Tibial nerve (tissue), 4 donors: ENCODE results near the gene HMGCL. TPM values are rescaled to one million over a fixed set of nuclear protein-coding genes. Genes with fewer than 3 reads are reported as not detected.

Experiments
- DNase-seq, 2 donors: peaks; one replicate each; pipeline ENCODE4 v3.0.0-alpha.2; 2019; ENCODE audit warnings: low spot score in 2 of 2
- H3K27ac ChIP-seq, 4 donors: fragments of 200-600 bp; sonication (generic) in 3 of 4; one replicate each; pipeline ENCODE4 v1.5.1; 2017 to 2019; ENCODE audit warnings: mild to moderate bottlenecking in 1 of 4
- H3K27me3 ChIP-seq, 2 donors: fragments of 200-600 bp; sonication (generic) in 1 of 2; one replicate each; pipeline versions ENCODE4 v1.5.1 to v1.6.0; 2017 to 2019
- H3K36me3 ChIP-seq, 3 donors: fragments of 200-600 bp; sonication (generic); one replicate each; pipeline ENCODE4 v1.5.1; 2018 to 2019
- H3K4me1 ChIP-seq, 4 donors: fragments of 200-600 bp; sonication (generic) in 3 of 4; one replicate each; pipeline ENCODE4 v1.5.1; 2017 to 2019
- H3K4me3 ChIP-seq, 4 donors: fragments of 200-600 bp; sonication (generic) in 3 of 4; one replicate each; pipeline ENCODE4 v1.5.1; 2017 to 2019; ENCODE audit warnings: mild to moderate bottlenecking in 1 of 4, moderate library complexity in 1 of 4
- H3K9me3 ChIP-seq, 4 donors: fragments of 200-600 bp; sonication (generic) in 3 of 4; one replicate each; pipeline ENCODE4 v1.5.1; 2017 to 2019
- EP300 ChIP-seq, 2 donors: sonication (generic); formaldehyde crosslinking; IDR thresholded peaks; one replicate each; pipeline ENCODE4 v1.6.1; 2017; ENCODE audit warnings: antibody characterized with exemption in 2 of 2, mild to moderate bottlenecking in 1 of 2
- POLR2A ChIP-seq, 2 donors: fragments of 450-650 bp; IDR thresholded peaks; one replicate each; pipeline ENCODE4 v1.6.1; 2017; ENCODE audit warnings: antibody characterized with exemption in 2 of 2, mild to moderate bottlenecking in 2 of 2, moderate library complexity in 2 of 2
- WGBS, 2 donors: methylation state at CpG; one replicate each; pipeline ENCODE4 v1.1.5; 2018; 5-methylcytosine and 5-hydroxymethylcytosine counted together
- total RNA-seq, 4 donors: library from RNA; depleted of rRNA; stranded (reverse); fragments of >200 nt; gene quantifications; one replicate each; pipeline ENCODE4 v1.1.0, GENCODE V29; 2016
- TF ChIP-seq, protein P1 (sequence below), 5 experiments: fragments of 200-600 bp in 3 of 5; fragments of 450-650 bp in 2 of 5; sonication (generic) in 3 of 5; IDR thresholded peaks; one replicate each; pipeline ENCODE4 v1.5.1; 2016 to 2019; ENCODE audit warnings: antibody characterized with exemption in 5 of 5, mild to moderate bottlenecking in 3 of 5, moderate library complexity in 2 of 5

Gene HMGCL
- total RNA-seq, 4 donors from 2014 or later = 38.7 to 53.3 (median 44.3) TPM

DNA sequence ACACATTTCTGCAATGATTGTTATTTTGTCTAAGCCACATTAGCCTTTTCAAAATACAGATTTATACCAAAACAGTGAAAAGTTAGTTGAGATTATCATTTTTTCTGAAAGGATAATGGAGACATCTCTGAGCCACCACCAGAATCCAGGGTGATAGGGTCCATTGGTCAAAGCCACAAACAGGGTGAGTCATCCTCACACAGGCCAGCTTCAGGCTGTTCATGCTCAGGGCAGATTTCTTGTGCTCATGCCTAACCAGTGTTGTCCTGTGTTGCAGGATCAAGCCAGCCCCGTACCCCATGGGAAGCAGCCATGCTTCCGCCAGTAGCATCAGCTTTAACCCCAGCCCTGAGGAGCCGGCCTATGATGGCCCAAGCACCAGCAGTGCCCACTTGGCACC is 68.6 kb downstream of the HMGCL start:
- no peak for DNase-seq
- Histone ChIP-seq H3K4me1 (peaks cover 0 to 21% (median 0%) of the 10 kb centered on the region in 4 donors), H3K9me3 (no peaks in the 10 kb centered on the region), H3K27me3 (no peaks in the 10 kb centered on the region), H3K36me3 (peaks cover 36 to 98% (median 63%) of the 10 kb centered on the region in 3 donors), H3K27ac (no peak overlapping the region), H3K4me3 (no peak overlapping the region)
- 91 to 97% methylated on average over 3 of the region's 3 CpGs for WGBS, 2 donors
- TF ChIP-seq EP300 (IDR thresholded peaks at IDR 0.05) = no peak
- TF ChIP-seq POLR2A (IDR thresholded peaks at IDR 0.05) = no peak
- TF ChIP-seq, protein P1, sequence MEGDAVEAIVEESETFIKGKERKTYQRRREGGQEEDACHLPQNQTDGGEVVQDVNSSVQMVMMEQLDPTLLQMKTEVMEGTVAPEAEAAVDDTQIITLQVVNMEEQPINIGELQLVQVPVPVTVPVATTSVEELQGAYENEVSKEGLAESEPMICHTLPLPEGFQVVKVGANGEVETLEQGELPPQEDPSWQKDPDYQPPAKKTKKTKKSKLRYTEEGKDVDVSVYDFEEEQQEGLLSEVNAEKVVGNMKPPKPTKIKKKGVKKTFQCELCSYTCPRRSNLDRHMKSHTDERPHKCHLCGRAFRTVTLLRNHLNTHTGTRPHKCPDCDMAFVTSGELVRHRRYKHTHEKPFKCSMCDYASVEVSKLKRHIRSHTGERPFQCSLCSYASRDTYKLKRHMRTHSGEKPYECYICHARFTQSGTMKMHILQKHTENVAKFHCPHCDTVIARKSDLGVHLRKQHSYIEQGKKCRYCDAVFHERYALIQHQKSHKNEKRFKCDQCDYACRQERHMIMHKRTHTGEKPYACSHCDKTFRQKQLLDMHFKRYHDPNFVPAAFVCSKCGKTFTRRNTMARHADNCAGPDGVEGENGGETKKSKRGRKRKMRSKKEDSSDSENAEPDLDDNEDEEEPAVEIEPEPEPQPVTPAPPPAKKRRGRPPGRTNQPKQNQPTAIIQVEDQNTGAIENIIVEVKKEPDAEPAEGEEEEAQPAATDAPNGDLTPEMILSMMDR (IDR thresholded peaks at IDR 0.05) = no peak

DNA sequence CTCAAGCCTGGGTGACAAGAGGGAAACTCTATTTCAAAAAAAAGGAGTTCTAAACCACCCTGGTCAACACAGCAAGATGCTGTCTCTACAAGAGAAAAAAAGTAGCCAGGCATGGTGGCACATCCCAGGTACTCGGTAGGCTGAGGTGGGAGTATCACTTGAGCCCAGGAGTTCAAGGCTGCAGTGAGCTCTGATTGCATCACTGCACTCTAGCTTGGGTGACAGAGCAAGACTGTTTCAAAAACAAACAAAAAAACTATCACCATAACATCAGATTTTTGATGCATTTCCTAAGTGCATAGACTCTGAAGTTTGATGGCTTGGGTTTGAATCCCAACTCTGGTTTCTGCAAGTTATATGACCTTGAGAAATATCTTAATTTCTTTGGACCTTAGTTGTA is 72.3 kb downstream of the HMGCL start:
- TF ChIP-seq, protein P1 (IDR thresholded peaks at IDR 0.05) = no peak
- Histone ChIP-seq H3K27me3 (no peaks in the 10 kb centered on the region), H3K4me1 (peaks cover 0 to 20% (median 3%) of the 10 kb centered on the region in 4 donors), H3K27ac (no peak overlapping the region), H3K9me3 (no peaks in the 10 kb centered on the region), H3K36me3 (peaks cover 36 to 84% (median 67%) of the 10 kb centered on the region in 3 donors), H3K4me3 (no peak overlapping the region)
- 90 to 94% methylated on average over 1 of the region's 1 CpG for WGBS, 2 donors
- no peak for DNase-seq

Other genes starting within 250 kb of the HMGCL start
- gene RPL11, start 133.6 kb downstream of the HMGCL start, total RNA-seq = 100 to 1,000 TPM; 739 to 843 (median 765) TPM
- 10 to 100 TPM; 21.4 to 32.7 (median 23.7) TPM for gene ELOA, start 82.0 kb downstream of the HMGCL start, total RNA-seq
- gene PITHD1, start 47.0 kb downstream of the HMGCL start, total RNA-seq = 100 to 1,000 TPM in 1 of 4 donors, 10 to 100 TPM in 3; 64.2 to 105 (median 68.0) TPM
- 10 to 100 TPM; 23.6 to 36.3 (median 31.6) TPM for gene LYPLA2, start 34.3 kb downstream of the HMGCL start, total RNA-seq
- 10 to 100 TPM; 12.6 to 21.6 (median 15.8) TPM for gene GALE, start 24.7 kb downstream of the HMGCL start, total RNA-seq
- gene FUCA1, start 42.9 kb upstream of the HMGCL start, total RNA-seq = 10 to 100 TPM; 19.4 to 26.9 (median 22.0) TPM
- gene CNR2, start 87.9 kb upstream of the HMGCL start, total RNA-seq = not detected
- gene PNRC2, start 134.4 kb upstream of the HMGCL start, total RNA-seq = 10 to 100 TPM; 73.2 to 88.5 (median 77.5) TPM
- 100 to 1,000 TPM in 1 of 4 donors, 10 to 100 TPM in 3; 58.6 to 113 (median 89.9) TPM for gene SRSF10, start 154.9 kb upstream of the HMGCL start, total RNA-seq